ENCODE data around the gene YEATS4. TPM values are rescaled to one million over a fixed set of nuclear protein-coding genes. Genes with fewer than 3 reads are reported as not detected.

Gene YEATS4
- total RNA-seq, 2 experiments from 2014 or later: 49.9 to 51.0 TPM

Other genes starting within 250 kb of the YEATS4 start
- 10 to 100 TPM; 95.6 to 97.8 TPM for gene CPSF6, start 120.2 kb upstream of the YEATS4 start, total RNA-seq
- not detected for gene LYZ, start 11.4 kb upstream of the YEATS4 start, total RNA-seq
- 10 to 100 TPM; 13.0 to 13.7 TPM for gene FRS2, start 110.6 kb downstream of the YEATS4 start, total RNA-seq
- gene CCT2, start 225.7 kb downstream of the YEATS4 start, total RNA-seq: 100 to 1,000 TPM; 238 to 252 TPM

Data from activated CD8-positive, alpha-beta T cell treated with anti-CD3 and anti-CD28 coated beads, Interleukin-2, amount 10 ng/mL, durations not matched to agents 7 days and 5 days (primary cell).